Glutamatergic neuron (in vitro differentiated cells): Measurements from ENCODE around the gene SHANK3. TPM values are rescaled to one million over a fixed set of nuclear protein-coding genes. Genes with fewer than 3 reads are reported as not detected.

ENCODE experiments used
- DNase-seq: peaks from one replicate; pipeline ENCODE4 v3.0.0; 2022
- H3K27ac Mint-ChIP-seq: one replicate; pipeline ENCODE4 v1.8.0; 2020; ENCODE audit warnings: mild to moderate bottlenecking, mixed read lengths, inconsistent platforms; ENCODE audit not compliant: unreplicated experiment
- H3K27me3 Mint-ChIP-seq: one replicate; pipeline ENCODE4 v1.8.0; 2020; ENCODE audit warnings: mild to moderate bottlenecking, moderate library complexity, mixed read lengths, inconsistent platforms; ENCODE audit not compliant: unreplicated experiment
- H3K36me3 Mint-ChIP-seq: one replicate; pipeline ENCODE4 v1.8.0; 2020; ENCODE audit warnings: mild to moderate bottlenecking, mixed read lengths, inconsistent platforms; ENCODE audit not compliant: unreplicated experiment
- H3K4me1 Mint-ChIP-seq: one replicate; pipeline ENCODE4 v1.8.0; 2020; ENCODE audit warnings: mild to moderate bottlenecking, low read depth, mixed read lengths, inconsistent platforms; ENCODE audit not compliant: unreplicated experiment
- H3K4me3 Mint-ChIP-seq: one replicate; pipeline ENCODE4 v1.8.0; 2020; ENCODE audit warnings: mild to moderate bottlenecking, mixed read lengths, inconsistent platforms; ENCODE audit not compliant: unreplicated experiment
- H3K9me3 Mint-ChIP-seq: one replicate; pipeline ENCODE4 v1.8.0; 2020; ENCODE audit warnings: mild to moderate bottlenecking, moderate library complexity, mixed read lengths, inconsistent platforms; ENCODE audit not compliant: unreplicated experiment
- CTCF ChIP-seq: fragments of 200-600 bp; sonication (generic); IDR thresholded peaks from one replicate; pipeline ENCODE4 v1.5.0; 2021; ENCODE audit not compliant: partially characterized antibody, unreplicated experiment
- total RNA-seq: library from RNA; stranded (reverse); fragmentation: NEBNext Ultra II Directional; extraction: Animal tissue kit (Norgen Biotek cat#: 25700); gene quantifications from one replicate; pipeline ENCODE4 v1.2.1, GENCODE V29; 2021; ENCODE audit not compliant: unreplicated experiment

The SHANK3 gene
- total RNA-seq, 1 donor from 2014 or later = 20.4 TPM

- Mint-ChIP-seq H3K36me3 (peaks cover 5% of the 10 kb centered on the region), H3K27me3 (peaks cover 32% of the 10 kb centered on the region), H3K4me3 (no peak overlapping the region), H3K4me1 (no peaks in the 10 kb centered on the region), H3K9me3 (peaks cover 6% of the 10 kb centered on the region), H3K27ac (no peak overlapping the region)
- no peak for DNase-seq
- no peak for TF ChIP-seq CTCF
Measured at GRCh38 chr22:50716290-50717024, 43.8 kb downstream of the SHANK3 start.

GRCh38 chr22:50717709-50718351, 45.2 kb downstream of the SHANK3 start:
- peaks cover 37% of the 10 kb centered on the region for H3K27me3 Mint-ChIP-seq
- H3K4me3 Mint-ChIP-seq = no peak overlapping the region
- H3K9me3 Mint-ChIP-seq = peaks cover 12% of the 10 kb centered on the region
- TF ChIP-seq CTCF = no peak
- H3K27ac Mint-ChIP-seq = no peak overlapping the region
- H3K4me1 Mint-ChIP-seq = peaks cover 1% of the 10 kb centered on the region
- DNase-seq = no peak
- H3K36me3 Mint-ChIP-seq = peaks cover 12% of the 10 kb centered on the region

GRCh38 chr22:50718352-50718709, 45.7 kb downstream of the SHANK3 start:
- no peak for TF ChIP-seq CTCF
- peaks cover 34% of the 10 kb centered on the region for H3K27me3 Mint-ChIP-seq
- no peak overlapping the region for H3K27ac Mint-ChIP-seq
- DNase-seq = no peak
- peaks cover 3% of the 10 kb centered on the region for H3K4me1 Mint-ChIP-seq
- no peak overlapping the region for H3K4me3 Mint-ChIP-seq
- H3K36me3 Mint-ChIP-seq = peaks cover 14% of the 10 kb centered on the region
- H3K9me3 Mint-ChIP-seq = peaks cover 14% of the 10 kb centered on the region

- no peak for TF ChIP-seq CTCF
- Mint-ChIP-seq H3K4me1 (peaks cover 3% of the 10 kb centered on the region), H3K27me3 (peaks cover 36% of the 10 kb centered on the region), H3K9me3 (peaks cover 14% of the 10 kb centered on the region), H3K27ac (no peak overlapping the region), H3K4me3 (no peak overlapping the region), H3K36me3 (peaks cover 21% of the 10 kb centered on the region)
- no peak for DNase-seq
Measured at GRCh38 chr22:50719814-50720300, 47.2 kb downstream of the SHANK3 start.
